ENCODE measurements around the gene MSMO1.

The MSMO1 gene

GRCh38 chr4:165301833-165302232 lies 25.6 kb upstream of the MSMO1 start:
- H3K4me3 ChIP-seq (ENCODE audit: low read depth, low read length): no peak overlapping the region
- no peaks in the 10 kb centered on the region for H3K9me3 ChIP-seq (ENCODE audit: severe bottlenecking)
- H3K36me3 ChIP-seq: peaks cover 17% of the 10 kb centered on the region
- no peak overlapping the region for H3K27ac ChIP-seq
- DNase-seq: no peak
- TF ChIP-seq CTCF (IDR thresholded peaks at IDR 0.05; ENCODE audit: low read depth, low read length): no peak
- no peaks in the 10 kb centered on the region for H3K27me3 ChIP-seq (ENCODE audit: insufficient read depth, low read depth, severe bottlenecking)

DNA sequence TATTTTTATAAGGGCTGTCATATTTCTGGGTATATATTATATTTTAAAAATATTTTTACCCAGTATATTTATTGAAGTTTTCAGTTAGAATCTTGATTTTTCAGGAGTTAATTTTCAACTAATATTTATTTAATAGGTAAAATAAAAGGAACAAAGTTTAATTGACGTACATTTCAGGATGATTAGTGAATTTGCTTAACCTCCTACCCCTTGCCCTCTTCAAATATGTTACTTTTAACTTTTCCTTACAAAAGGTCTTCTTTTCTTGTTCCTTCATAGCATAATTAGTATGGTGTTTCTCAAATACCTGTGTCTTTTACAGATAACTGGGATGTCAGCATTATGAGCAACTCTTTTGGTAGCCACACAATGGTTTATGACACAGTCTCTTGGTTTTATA lies 24.8 kb upstream of the MSMO1 start:
- Histone ChIP-seq H3K27ac (no peak overlapping the region), H3K9me3 (ENCODE audit: severe bottlenecking) (no peaks in the 10 kb centered on the region), H3K27me3 (ENCODE audit: insufficient read depth, low read depth, severe bottlenecking) (no peaks in the 10 kb centered on the region), H3K4me3 (ENCODE audit: low read depth, low read length) (no peak overlapping the region), H3K36me3 (peaks cover 14% of the 10 kb centered on the region)
- no peak for DNase-seq
- no peak for TF ChIP-seq CTCF (IDR thresholded peaks at IDR 0.05; ENCODE audit: low read depth, low read length)

GRCh38 chr4:165308166-165308565 lies 19.3 kb upstream of the MSMO1 start:
- Histone ChIP-seq H3K4me3 (ENCODE audit: low read depth, low read length) (no peak overlapping the region), H3K27ac (no peak overlapping the region), H3K27me3 (ENCODE audit: insufficient read depth, low read depth, severe bottlenecking) (no peaks in the 10 kb centered on the region), H3K9me3 (ENCODE audit: severe bottlenecking) (no peaks in the 10 kb centered on the region), H3K36me3 (peaks cover 4% of the 10 kb centered on the region)
- TF ChIP-seq CTCF (IDR thresholded peaks at IDR 0.05; ENCODE audit: low read depth, low read length): no peak
- no peak for DNase-seq

- no peak overlapping the region for H3K27ac ChIP-seq
- no peak overlapping the region for H3K4me3 ChIP-seq (ENCODE audit: low read depth, low read length)
- H3K27me3 ChIP-seq (ENCODE audit: insufficient read depth, low read depth, severe bottlenecking): no peaks in the 10 kb centered on the region
- no peaks in the 10 kb centered on the region for H3K9me3 ChIP-seq (ENCODE audit: severe bottlenecking)
- H3K36me3 ChIP-seq: peaks cover 4% of the 10 kb centered on the region
- DNase-seq: no peak
- no peak for TF ChIP-seq CTCF (IDR thresholded peaks at IDR 0.05; ENCODE audit: low read depth, low read length)
These were observed 18.9 kb upstream of the MSMO1 start for GRCh38 chr4:165308606-165309005.

DNA sequence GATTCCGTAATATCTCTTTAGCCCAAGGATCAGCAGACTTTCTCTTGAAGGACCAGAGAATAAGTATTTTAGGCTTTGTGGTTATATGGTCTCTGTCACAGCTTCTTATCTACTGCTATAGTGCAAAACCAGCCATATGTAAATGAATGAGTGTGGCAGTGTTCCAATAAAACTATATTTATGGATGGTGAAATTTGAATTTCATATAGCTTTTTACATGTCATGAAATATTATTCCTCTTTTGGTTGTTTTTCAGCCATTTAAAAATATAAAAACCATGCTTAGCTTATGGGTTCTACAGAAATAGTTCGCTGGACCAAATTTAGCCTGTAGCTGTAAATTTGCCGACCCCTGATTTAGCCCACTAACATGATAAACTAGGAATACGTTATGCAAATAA lies 18.0 kb upstream of the MSMO1 start:
- no peak for DNase-seq
- H3K27ac ChIP-seq: no peak overlapping the region
- peaks cover 8% of the 10 kb centered on the region for H3K36me3 ChIP-seq
- H3K27me3 ChIP-seq (ENCODE audit: insufficient read depth, low read depth, severe bottlenecking): no peaks in the 10 kb centered on the region
- no peak for TF ChIP-seq CTCF (IDR thresholded peaks at IDR 0.05; ENCODE audit: low read depth, low read length)
- no peak overlapping the region for H3K4me3 ChIP-seq (ENCODE audit: low read depth, low read length)
- no peaks in the 10 kb centered on the region for H3K9me3 ChIP-seq (ENCODE audit: severe bottlenecking)

DNA sequence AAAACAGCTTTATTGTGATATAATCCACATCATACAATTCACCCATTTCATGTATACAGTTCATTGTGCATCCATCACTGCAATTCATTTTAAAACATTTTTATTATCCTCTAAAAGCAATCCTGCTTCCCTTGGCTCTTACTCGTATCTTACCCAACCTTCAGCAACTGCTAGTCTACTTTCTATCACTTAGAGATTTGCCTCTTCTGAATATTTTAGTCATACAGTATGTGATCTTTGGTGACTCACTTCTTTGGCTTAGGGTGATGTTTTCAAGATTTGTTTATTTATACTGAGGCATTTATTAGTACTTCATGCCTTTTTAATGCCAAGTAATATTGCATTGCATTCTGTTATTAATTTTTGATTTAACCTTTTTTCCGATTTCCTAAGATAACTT lies 15.0 kb upstream of the MSMO1 start:
- Histone ChIP-seq H3K4me3 (ENCODE audit: low read depth, low read length) (no peak overlapping the region), H3K9me3 (ENCODE audit: severe bottlenecking) (no peaks in the 10 kb centered on the region), H3K27ac (no peak overlapping the region), H3K36me3 (peaks cover 8% of the 10 kb centered on the region), H3K27me3 (ENCODE audit: insufficient read depth, low read depth, severe bottlenecking) (no peaks in the 10 kb centered on the region)
- no peak for TF ChIP-seq CTCF (IDR thresholded peaks at IDR 0.05; ENCODE audit: low read depth, low read length)
- DNase-seq: no peak

Measured in WERI-Rb-1 (cell line).